ENCODE results near the gene KRT3.

KRT3 gene

DNA sequence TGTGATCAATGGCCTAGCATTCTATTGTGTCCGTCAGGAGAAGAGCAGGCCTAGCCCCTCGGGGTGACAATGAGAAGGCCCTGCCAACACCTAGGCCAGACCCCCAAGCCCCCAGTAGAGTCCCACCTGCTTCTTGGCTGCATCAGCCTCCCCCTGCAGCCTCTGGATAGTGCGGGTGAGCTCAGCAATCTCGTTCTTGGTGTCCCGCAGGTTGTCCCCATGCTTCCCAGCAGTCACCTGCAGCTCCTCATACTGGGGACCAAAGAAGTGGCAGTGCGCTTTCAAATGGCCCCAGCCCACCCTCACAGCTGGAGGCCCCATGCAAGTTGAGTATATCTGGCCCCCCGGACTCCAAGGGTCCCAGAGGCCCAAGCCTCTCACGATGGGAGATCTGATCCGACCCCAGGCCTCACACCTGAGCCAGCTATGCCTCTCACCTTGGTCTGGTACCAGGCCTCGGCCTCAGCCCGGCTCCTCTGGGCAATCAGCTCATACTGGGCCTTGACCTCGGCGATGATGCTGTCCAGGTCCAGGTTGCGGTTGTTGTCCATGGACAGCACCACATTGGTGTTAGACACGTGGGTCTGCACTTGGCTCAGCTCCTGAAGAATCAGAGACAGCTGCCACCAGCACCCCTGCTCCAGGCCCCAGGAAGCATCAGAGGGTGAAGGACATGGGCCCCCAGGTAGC is 28.0 kb upstream of the KRT3 start:
- no peak overlapping the region for H3K27ac Mint-ChIP-seq (ENCODE audit: low read depth)
- ATAC-seq (replicated peaks; ENCODE audit: extremely low read depth, poor library complexity, severe bottlenecking) (no peak), DNase-seq (ENCODE audit: low spot score in 2 of 2) (no peak)
- peaks cover 35% of the 10 kb centered on the region for H3K27me3 Mint-ChIP-seq
- H3K4me1 Mint-ChIP-seq, result no peaks in the 10 kb centered on the region
- H3K4me3 Mint-ChIP-seq, result no peak overlapping the region
- H3K9me3 Mint-ChIP-seq, result no peaks in the 10 kb centered on the region
- H3K36me3 Mint-ChIP-seq (ENCODE audit: insufficient read depth), result no peaks in the 10 kb centered on the region

DNA sequence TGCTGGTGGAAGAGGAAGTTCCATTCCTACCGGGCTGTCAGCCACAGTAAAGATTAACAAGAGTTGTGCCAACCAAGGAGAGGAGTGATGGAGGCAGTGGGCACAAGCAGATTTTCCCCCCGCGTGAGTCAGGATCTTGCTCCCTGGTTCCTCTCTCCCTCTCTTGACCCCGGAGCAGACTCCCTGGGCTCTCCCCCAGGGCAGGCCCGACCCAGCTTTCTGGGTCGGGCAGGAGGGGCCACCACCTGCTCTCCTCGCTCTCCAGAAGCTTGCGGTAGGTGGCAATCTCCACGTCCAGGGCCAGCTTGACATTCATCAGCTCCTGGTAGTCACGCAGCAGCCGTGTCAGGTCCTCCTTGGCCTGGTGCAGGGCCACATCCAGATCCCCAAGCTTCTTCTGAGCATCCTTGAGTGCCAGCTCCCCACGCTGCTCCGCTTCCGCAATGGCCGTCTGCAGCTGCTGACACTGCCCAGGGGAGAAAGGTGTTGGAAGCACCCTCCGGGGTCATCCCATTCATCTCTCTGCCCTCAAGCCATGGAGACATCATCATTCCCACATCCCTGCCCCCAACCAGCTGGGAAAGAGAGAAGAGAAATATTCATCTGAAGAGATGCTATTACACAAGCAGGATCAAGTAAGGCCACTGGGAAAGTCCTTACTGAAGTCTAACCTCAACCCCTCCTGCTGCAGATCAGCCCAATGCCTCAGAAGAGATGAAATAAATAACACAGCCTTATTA is 27.0 kb upstream of the KRT3 start:
- Mint-ChIP-seq H3K27ac (ENCODE audit: low read depth) (no peak overlapping the region), H3K36me3 (ENCODE audit: insufficient read depth) (no peaks in the 10 kb centered on the region), H3K9me3 (no peaks in the 10 kb centered on the region), H3K27me3 (peaks cover 45% of the 10 kb centered on the region), H3K4me1 (peaks cover 5% of the 10 kb centered on the region), H3K4me3 (no peak overlapping the region)
- DNase-seq (ENCODE audit: low spot score in 2 of 2), result no peak
- no peak for ATAC-seq (replicated peaks; ENCODE audit: extremely low read depth, poor library complexity, severe bottlenecking)

- ATAC-seq (replicated peaks; ENCODE audit: extremely low read depth, poor library complexity, severe bottlenecking), result no peak
- no peak for DNase-seq (ENCODE audit: low spot score in 2 of 2)
- Mint-ChIP-seq H3K4me3 (no peak overlapping the region), H3K4me1 (peaks cover 13% of the 10 kb centered on the region), H3K36me3 (ENCODE audit: insufficient read depth) (no peaks in the 10 kb centered on the region), H3K27ac (ENCODE audit: low read depth) (no peak overlapping the region), H3K27me3 (peaks cover 54% of the 10 kb centered on the region), H3K9me3 (no peaks in the 10 kb centered on the region)
Measured at GRCh38 chr12:52821826-52822660, 26.1 kb upstream of the KRT3 start.

DNA sequence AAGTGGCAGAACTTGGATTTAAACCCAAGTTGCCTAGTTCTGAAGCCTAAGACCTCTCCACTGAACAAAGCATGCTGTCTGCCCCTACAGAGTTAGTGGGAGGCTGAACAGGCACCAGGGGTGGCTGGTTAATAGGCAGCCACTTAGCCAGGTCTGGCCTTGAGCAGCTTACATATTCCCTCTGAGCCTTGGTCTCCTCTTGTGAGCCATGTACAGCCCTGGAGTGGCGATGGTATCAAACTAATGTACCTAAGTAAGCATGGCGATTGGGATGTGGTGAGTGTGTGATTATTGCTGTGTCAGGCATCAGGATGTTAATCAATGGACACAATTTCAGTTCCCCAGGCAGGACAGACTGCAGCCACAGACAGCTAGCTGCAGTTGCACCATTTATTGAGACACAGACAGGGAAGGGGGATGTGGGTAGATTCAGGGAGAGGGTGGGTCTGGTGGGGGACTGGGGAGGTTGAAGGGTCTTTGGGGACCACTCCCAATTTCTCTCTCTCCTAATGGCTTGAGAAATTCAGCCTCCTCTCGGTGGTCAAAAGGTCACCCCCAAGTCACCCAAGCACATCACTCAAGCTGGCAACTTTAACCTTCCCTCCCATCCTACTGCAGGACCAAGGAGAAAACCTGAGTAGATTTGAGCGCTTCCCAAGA is 25.3 kb upstream of the KRT3 start:
- Mint-ChIP-seq H3K4me1 (peaks cover 13% of the 10 kb centered on the region), H3K36me3 (ENCODE audit: insufficient read depth) (no peaks in the 10 kb centered on the region), H3K27ac (ENCODE audit: low read depth) (no peak overlapping the region), H3K4me3 (no peak overlapping the region), H3K9me3 (no peaks in the 10 kb centered on the region), H3K27me3 (peaks cover 55% of the 10 kb centered on the region)
- no peak for ATAC-seq (replicated peaks; ENCODE audit: extremely low read depth, poor library complexity, severe bottlenecking)
- no peak for DNase-seq (ENCODE audit: low spot score in 2 of 2)

- no peak for ATAC-seq (replicated peaks; ENCODE audit: extremely low read depth, poor library complexity, severe bottlenecking)
- Mint-ChIP-seq H3K27me3 (peaks cover 55% of the 10 kb centered on the region), H3K4me1 (peaks cover 13% of the 10 kb centered on the region), H3K36me3 (ENCODE audit: insufficient read depth) (no peaks in the 10 kb centered on the region), H3K9me3 (no peaks in the 10 kb centered on the region), H3K4me3 (no peak overlapping the region), H3K27ac (ENCODE audit: low read depth) (no peak overlapping the region)
- no peak for DNase-seq (ENCODE audit: low spot score in 2 of 2)
Measured at GRCh38 chr12:52820521-52820920, 24.6 kb upstream of the KRT3 start.

DNA sequence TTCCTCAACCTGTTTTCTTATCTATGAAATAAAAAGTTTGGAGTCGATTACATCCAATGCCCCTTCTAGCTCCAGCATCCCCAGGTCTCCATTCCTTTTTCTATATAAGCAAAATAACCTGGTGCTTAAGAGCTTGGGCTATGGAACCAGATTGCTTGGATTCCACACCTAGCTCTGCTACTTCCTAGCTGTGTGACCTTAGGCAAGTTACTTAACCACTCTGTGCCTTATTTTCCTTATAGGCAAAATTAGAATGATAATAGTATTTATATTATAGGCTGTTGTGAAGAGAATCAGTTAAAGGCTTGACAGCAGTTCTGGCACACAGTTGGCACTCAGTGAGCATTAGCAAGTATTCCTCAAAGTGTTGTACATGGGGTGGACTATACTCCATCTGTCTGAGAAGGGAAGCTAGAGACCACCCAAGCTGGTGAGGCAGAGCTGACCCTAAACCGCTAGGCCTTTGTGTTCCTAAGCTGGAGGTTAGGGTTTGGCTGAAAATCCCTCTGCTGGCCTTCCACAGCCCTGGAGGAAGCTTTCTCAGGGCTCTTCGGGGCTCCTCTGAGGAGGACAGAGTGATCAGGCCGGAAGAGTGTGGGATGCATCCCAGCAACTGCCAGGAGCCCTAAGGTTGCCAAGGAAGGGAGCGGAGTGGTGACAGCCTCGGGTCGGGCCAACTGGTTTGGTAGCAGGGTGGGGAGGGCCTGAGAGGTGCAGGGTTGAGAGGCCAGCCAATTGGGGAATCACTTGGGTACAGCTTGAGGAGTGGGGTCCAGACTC is 24.0 kb upstream of the KRT3 start:
- Mint-ChIP-seq H3K27ac (ENCODE audit: low read depth) (no peak overlapping the region), H3K9me3 (no peaks in the 10 kb centered on the region), H3K27me3 (peaks cover 55% of the 10 kb centered on the region), H3K4me1 (peaks cover 13% of the 10 kb centered on the region), H3K4me3 (no peak overlapping the region), H3K36me3 (ENCODE audit: insufficient read depth) (no peaks in the 10 kb centered on the region)
- no peak for ATAC-seq (replicated peaks; ENCODE audit: extremely low read depth, poor library complexity, severe bottlenecking)
- DNase-seq (ENCODE audit: low spot score in 2 of 2), result no peak

GRCh38 chr12:52818887-52819420 is 23.0 kb upstream of the KRT3 start:
- Mint-ChIP-seq H3K27ac (ENCODE audit: low read depth) (no peak overlapping the region), H3K27me3 (peaks cover 54% of the 10 kb centered on the region), H3K9me3 (no peaks in the 10 kb centered on the region), H3K4me1 (peaks cover 13% of the 10 kb centered on the region), H3K4me3 (no peak overlapping the region), H3K36me3 (ENCODE audit: insufficient read depth) (no peaks in the 10 kb centered on the region)
- DNase-seq (ENCODE audit: low spot score in 2 of 2) (no peak), ATAC-seq (replicated peaks; ENCODE audit: extremely low read depth, poor library complexity, severe bottlenecking) (no peak)

GRCh38 chr12:52818388-52818787 is 22.5 kb upstream of the KRT3 start:
- DNase-seq (ENCODE audit: low spot score in 2 of 2) (no peak), ATAC-seq (replicated peaks; ENCODE audit: extremely low read depth, poor library complexity, severe bottlenecking) (no peak)

GRCh38 chr12:52817699-52818238 is 21.9 kb upstream of the KRT3 start:
- Mint-ChIP-seq H3K4me3 (no peak overlapping the region), H3K9me3 (no peaks in the 10 kb centered on the region), H3K27me3 (peaks cover 43% of the 10 kb centered on the region), H3K4me1 (peaks cover 13% of the 10 kb centered on the region), H3K36me3 (ENCODE audit: insufficient read depth) (no peaks in the 10 kb centered on the region), H3K27ac (ENCODE audit: low read depth) (no peak overlapping the region)
- ATAC-seq (replicated peaks; ENCODE audit: extremely low read depth, poor library complexity, severe bottlenecking) (no peak), DNase-seq (ENCODE audit: low spot score in 2 of 2) (no peak)

More at GRCh38 chr12:52818388-52818787, 22.5 kb upstream of the KRT3 start:
- H3K4me1 Mint-ChIP-seq, result peaks cover 13% of the 10 kb centered on the region
- peaks cover 49% of the 10 kb centered on the region for H3K27me3 Mint-ChIP-seq
- H3K27ac Mint-ChIP-seq (ENCODE audit: low read depth), result no peak overlapping the region
- no peaks in the 10 kb centered on the region for H3K9me3 Mint-ChIP-seq
- no peak overlapping the region for H3K4me3 Mint-ChIP-seq
- H3K36me3 Mint-ChIP-seq (ENCODE audit: insufficient read depth), result no peaks in the 10 kb centered on the region

DNA sequence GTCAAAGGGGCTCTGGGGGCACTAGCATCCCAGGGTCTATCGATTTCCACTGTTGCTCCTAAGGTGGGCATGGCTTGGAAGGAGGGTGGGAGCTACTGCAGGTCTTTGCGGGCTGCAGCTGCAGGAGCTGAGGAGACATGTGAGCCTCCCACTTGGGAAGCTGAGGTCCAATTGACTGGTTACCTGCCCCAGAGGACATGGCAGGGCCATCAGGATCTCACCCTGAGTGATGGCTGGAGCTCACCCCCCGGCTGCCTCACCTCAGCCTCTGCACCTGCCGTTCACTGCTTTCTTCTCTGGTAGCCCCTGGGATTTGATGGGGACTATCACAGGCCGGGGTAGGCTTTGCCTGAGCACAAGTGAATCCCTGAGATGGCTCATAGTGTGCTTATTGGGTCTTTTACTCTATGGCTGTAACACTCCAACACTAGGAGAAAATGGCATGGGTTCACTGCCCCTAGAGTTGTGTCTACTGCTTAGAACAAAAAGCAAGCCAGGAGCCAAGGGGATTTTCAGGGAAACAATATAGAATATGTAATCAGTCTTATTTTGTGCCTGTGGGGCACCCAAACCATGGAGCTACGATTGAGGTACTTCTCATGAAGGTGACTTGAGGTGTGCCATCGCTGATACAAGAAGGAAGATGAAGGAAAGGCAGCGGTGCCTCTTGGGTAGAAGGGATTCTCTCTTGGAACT is 21.2 kb upstream of the KRT3 start:
- Mint-ChIP-seq H3K9me3 (no peaks in the 10 kb centered on the region), H3K36me3 (ENCODE audit: insufficient read depth) (no peaks in the 10 kb centered on the region), H3K27me3 (peaks cover 39% of the 10 kb centered on the region), H3K4me3 (no peak overlapping the region), H3K4me1 (peaks cover 13% of the 10 kb centered on the region), H3K27ac (ENCODE audit: low read depth) (no peak overlapping the region)
- DNase-seq (ENCODE audit: low spot score in 2 of 2) (no peak), ATAC-seq (replicated peaks; ENCODE audit: extremely low read depth, poor library complexity, severe bottlenecking) (no peak)

All from central memory CD8-positive, alpha-beta T cell (primary cell).